Stomach (tissue), 4 donors: ENCODE measurements around the gene TPCN2.

Experiments used
- CTCF ChIP-seq, 7 experiments: fragments of 450-650 bp in 4 of 7; fragments of 200-600 bp in 3 of 7; sonication (generic) in 3 of 7; IDR thresholded peaks; one replicate each; pipeline ENCODE4 v1.5.1; 2016 to 2019; ENCODE audit warnings: antibody characterized with exemption in 7 of 7, control low read depth in 2 of 7, mild to moderate bottlenecking in 1 of 7
- POLR2A ChIP-seq, 4 donors: fragments of 450-650 bp; IDR thresholded peaks; one replicate each; pipeline ENCODE4 v1.6.1; 2016; ENCODE audit warnings: antibody characterized with exemption in 4 of 4, control low read depth in 2 of 4, mild to moderate bottlenecking in 1 of 4, moderate library complexity in 1 of 4
- POLR2AphosphoS5 ChIP-seq, 3 donors: sonication (generic); formaldehyde crosslinking; IDR thresholded peaks; one replicate each; pipeline ENCODE4 v1.6.1; 2016; ENCODE audit warnings: antibody characterized with exemption in 3 of 3

- TF ChIP-seq CTCF (IDR thresholded peaks at IDR 0.05) (no peak), POLR2A (IDR thresholded peaks at IDR 0.05) (no peak), POLR2AphosphoS5 (IDR thresholded peaks at IDR 0.05) (no peak)
Measured at GRCh38 chr11:69054397-69055211, 5.9 kb downstream of the TPCN2 start.
